ENCODE results near the gene CXXC4.

DNA sequence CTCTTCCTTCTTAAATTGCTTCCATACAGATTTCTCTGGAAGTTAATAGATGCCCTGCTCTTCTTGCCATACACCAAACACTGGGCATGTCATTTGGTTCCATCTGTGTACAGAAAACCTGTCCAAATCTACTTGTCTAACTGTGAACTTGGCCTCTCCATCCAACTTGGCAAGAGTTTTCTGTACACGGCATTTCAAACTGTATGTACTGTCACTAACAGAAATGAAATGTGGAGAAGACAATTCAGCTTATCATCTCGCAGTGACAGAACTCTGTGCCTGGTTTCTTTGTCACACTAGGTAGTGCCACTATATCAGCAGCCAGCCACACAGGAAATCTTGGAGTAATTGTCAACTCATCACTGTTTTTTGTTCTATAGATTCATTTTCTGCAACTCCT is 58.2 kb downstream of the CXXC4 start:
- TF ChIP-seq, protein P1, sequence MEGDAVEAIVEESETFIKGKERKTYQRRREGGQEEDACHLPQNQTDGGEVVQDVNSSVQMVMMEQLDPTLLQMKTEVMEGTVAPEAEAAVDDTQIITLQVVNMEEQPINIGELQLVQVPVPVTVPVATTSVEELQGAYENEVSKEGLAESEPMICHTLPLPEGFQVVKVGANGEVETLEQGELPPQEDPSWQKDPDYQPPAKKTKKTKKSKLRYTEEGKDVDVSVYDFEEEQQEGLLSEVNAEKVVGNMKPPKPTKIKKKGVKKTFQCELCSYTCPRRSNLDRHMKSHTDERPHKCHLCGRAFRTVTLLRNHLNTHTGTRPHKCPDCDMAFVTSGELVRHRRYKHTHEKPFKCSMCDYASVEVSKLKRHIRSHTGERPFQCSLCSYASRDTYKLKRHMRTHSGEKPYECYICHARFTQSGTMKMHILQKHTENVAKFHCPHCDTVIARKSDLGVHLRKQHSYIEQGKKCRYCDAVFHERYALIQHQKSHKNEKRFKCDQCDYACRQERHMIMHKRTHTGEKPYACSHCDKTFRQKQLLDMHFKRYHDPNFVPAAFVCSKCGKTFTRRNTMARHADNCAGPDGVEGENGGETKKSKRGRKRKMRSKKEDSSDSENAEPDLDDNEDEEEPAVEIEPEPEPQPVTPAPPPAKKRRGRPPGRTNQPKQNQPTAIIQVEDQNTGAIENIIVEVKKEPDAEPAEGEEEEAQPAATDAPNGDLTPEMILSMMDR (IDR thresholded peaks at IDR 0.05): no peak
- TF ChIP-seq RAD21 (conservative IDR thresholded peaks at IDR 0.05 in 1 of 2, IDR thresholded peaks at IDR 0.05 in 1 of 2): no peak
- TF ChIP-seq POLR2A (IDR thresholded peaks at IDR 0.05; ENCODE audit: low read length): no peak
- TF ChIP-seq, protein P2, sequence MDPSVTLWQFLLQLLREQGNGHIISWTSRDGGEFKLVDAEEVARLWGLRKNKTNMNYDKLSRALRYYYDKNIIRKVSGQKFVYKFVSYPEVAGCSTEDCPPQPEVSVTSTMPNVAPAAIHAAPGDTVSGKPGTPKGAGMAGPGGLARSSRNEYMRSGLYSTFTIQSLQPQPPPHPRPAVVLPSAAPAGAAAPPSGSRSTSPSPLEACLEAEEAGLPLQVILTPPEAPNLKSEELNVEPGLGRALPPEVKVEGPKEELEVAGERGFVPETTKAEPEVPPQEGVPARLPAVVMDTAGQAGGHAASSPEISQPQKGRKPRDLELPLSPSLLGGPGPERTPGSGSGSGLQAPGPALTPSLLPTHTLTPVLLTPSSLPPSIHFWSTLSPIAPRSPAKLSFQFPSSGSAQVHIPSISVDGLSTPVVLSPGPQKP (IDR thresholded peaks at IDR 0.05; ENCODE audit: low read depth, low read length): no peak
- TF ChIP-seq SREBF2 (IDR thresholded peaks at IDR 0.05): no peak
